Measurements from ENCODE around the gene PALLD.

DNA sequence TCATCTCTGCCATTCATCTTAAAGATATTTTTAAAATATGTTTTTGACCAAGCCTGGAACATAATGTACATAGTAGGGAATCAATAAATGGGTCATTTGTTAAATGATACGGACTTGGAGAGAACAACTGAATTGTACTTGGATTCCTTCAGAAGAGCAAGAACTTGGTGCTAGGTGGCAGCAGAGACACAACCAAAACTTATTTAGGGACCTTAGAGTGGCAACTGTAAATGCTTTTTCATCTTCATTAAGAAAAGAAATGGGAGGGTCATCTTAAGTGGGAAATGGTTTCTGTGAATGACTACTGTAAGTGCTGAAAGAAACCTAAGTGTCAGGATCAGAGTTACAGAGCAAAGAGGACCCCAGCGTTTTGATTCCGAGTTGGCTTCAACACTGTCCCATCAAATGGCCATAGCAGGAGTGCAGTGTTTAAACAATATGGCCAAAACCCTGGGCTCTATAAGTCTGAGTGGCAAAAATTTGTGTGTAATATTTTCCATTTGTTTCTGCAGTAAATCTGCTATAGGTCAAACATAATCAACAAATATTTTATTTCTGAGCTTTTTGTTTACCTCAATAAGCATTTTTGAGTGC is 213.6 kb downstream of the PALLD start:
- TF ChIP-seq EZH2 (IDR thresholded peaks at IDR 0.05; ENCODE audit: insufficient read depth, poor library complexity, severe bottlenecking) (no peak), EZH2phosphoT487 (IDR thresholded peaks at IDR 0.05; ENCODE audit: insufficient read depth, low read depth) (no peak)

All from GM23248 (cell line).